Measurements from ENCODE around the gene PEX11G. TPM values are rescaled to one million over a fixed set of nuclear protein-coding genes. Genes with fewer than 3 reads are reported as not detected.

The PEX11G gene
- polyA plus RNA-seq, 1 experiment: 3.8 TPM

GRCh38 chr19:7459773-7460172, 29.1 kb downstream of the PEX11G start:
- peaks cover 25% of the 10 kb centered on the region for H3K36me3 ChIP-seq (ENCODE audit: control insufficient read depth, insufficient read depth, low read length)
- POLR2A ChIA-PET: no interaction called here
- DNase-seq (ENCODE audit: low read depth): no peak
- CTCF ChIA-PET: no interaction called here
- no peaks in the 10 kb centered on the region for H3K27me3 ChIP-seq (ENCODE audit: control insufficient read depth, insufficient read depth, low read length)
- H3K4me3 ChIP-seq (ENCODE audit: low read depth, low read length): no peak overlapping the region
- TF ChIP-seq CTCF (IDR thresholded peaks at IDR 0.05; ENCODE audit: insufficient read depth, low read depth, low read length): no peak

GRCh38 chr19:7458675-7459074, 30.2 kb downstream of the PEX11G start:
- TF ChIP-seq CTCF (IDR thresholded peaks at IDR 0.05; ENCODE audit: insufficient read depth, low read depth, low read length): no peak
- DNase-seq (ENCODE audit: low read depth): no peak
- Histone ChIP-seq H3K36me3 (ENCODE audit: control insufficient read depth, insufficient read depth, low read length) (peaks cover 29% of the 10 kb centered on the region), H3K4me3 (ENCODE audit: low read depth, low read length) (no peak overlapping the region), H3K27me3 (ENCODE audit: control insufficient read depth, insufficient read depth, low read length) (no peaks in the 10 kb centered on the region)
- ChIA-PET POLR2A (no interaction called here), CTCF (no interaction called here)

GRCh38 chr19:7456964-7457541, 31.8 kb downstream of the PEX11G start:
- POLR2A ChIA-PET: no interaction called here
- TF ChIP-seq CTCF (IDR thresholded peaks at IDR 0.05; ENCODE audit: insufficient read depth, low read depth, low read length): no peak
- Histone ChIP-seq H3K4me3 (ENCODE audit: low read depth, low read length) (no peak overlapping the region), H3K27me3 (ENCODE audit: control insufficient read depth, insufficient read depth, low read length) (no peaks in the 10 kb centered on the region), H3K36me3 (ENCODE audit: control insufficient read depth, insufficient read depth, low read length) (peaks cover 23% of the 10 kb centered on the region)
- DNase-seq (ENCODE audit: low read depth): no peak
- CTCF ChIA-PET: no interaction called here

GRCh38 chr19:7455600-7456296, 33.1 kb downstream of the PEX11G start:
- no peak for TF ChIP-seq CTCF (IDR thresholded peaks at IDR 0.05; ENCODE audit: insufficient read depth, low read depth, low read length)
- H3K27me3 ChIP-seq (ENCODE audit: control insufficient read depth, insufficient read depth, low read length): no peaks in the 10 kb centered on the region
- DNase-seq (ENCODE audit: low read depth): no peak
- H3K4me3 ChIP-seq (ENCODE audit: low read depth, low read length): no peak overlapping the region
- ChIA-PET POLR2A (no interaction called here), CTCF (no interaction called here)
- H3K36me3 ChIP-seq (ENCODE audit: control insufficient read depth, insufficient read depth, low read length): peaks cover 24% of the 10 kb centered on the region

GRCh38 chr19:7454998-7455397, 33.8 kb downstream of the PEX11G start:
- no peak for DNase-seq (ENCODE audit: low read depth)
- peaks cover 25% of the 10 kb centered on the region for H3K36me3 ChIP-seq (ENCODE audit: control insufficient read depth, insufficient read depth, low read length)
- CTCF ChIA-PET: no interaction called here
- H3K4me3 ChIP-seq (ENCODE audit: low read depth, low read length): no peak overlapping the region
- no peak for TF ChIP-seq CTCF (IDR thresholded peaks at IDR 0.05; ENCODE audit: insufficient read depth, low read depth, low read length)
- H3K27me3 ChIP-seq (ENCODE audit: control insufficient read depth, insufficient read depth, low read length): no peaks in the 10 kb centered on the region
- POLR2A ChIA-PET: no interaction called here
